Activated CD4-positive, alpha-beta T cell treated with anti-CD3 and anti-CD28 coated beads, Interleukin-2, amount 50 U/mL, for 4 hours (primary cell): ENCODE measurements around the gene RAPGEF5.

Experiments
- DNase-seq, 2 experiments: peaks; one replicate each; pipeline ENCODE4 v3.0.0-alpha.2; 2020

The RAPGEF5 gene

DNA sequence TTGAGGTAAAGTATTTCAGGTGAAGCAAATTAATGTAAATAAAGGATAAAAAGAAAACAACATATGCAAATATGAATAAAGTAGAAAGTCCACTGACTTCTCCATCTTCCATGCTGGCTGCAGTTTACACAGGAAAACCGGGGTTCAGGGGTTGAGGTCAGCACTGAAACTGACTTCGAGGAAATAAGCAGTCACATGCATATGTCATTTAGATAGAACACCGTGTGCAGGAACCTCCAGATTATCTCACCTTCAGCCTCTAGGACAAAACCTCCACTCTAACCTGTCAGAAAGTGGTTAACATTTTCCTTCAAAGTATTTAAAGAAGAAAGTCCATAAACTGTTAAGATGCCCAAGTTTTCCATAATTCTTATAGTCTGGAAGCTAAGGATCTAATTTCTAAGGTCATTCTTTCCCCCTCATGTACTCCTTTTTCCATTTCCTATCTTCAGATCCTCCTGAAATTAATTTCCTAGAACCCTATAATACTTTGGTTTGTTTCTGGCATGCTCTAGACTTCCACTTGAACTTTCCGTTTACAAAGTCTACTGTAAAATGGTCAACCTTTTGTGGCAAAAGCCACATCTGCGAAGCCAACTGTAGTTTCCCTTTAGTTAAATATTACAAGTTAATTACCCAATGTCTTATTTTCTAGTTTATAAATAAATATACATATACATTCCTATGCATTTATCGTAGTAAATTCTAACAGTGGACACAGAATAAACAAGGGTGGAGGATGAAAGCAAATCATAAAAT lies 173.3 kb downstream of the RAPGEF5 start:
- DNase-seq = no peak

DNA sequence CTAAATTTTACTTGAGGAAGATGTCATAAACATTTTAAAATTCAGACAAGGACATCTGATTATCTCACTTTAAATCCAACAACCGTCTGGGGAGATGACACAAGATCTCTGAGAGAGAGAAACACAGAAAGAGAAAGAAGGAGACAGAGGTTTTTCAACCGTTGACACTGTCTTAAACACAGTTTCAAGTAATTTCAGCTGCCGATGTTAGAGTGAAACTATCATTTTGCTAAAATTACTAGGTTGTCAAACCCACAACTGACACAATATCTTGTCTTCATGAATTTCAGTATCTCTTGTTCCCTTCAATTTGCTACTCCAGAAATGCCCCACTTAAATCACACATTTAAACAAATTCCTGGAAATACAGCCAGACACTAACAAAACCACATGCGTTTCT lies 174.8 kb downstream of the RAPGEF5 start:
- DNase-seq = no peak

DNA sequence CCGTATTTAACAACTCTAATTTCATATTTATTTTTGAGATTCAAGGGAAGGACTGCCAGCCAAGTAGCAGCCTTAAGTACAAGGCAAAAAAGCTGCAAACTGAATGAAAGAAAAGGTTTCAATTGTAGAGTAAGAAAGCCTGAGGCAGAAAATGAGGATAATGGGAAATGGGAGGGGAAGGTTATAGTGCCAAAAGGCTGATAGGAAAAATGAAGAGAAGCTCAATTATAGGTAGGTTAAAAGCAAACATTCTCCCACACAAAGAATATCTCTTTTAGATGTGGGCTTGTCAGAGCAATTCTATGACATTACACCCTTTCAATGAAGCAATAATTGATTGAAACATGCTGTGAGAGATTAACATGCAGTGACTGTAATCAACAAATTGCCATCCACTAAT lies 175.3 kb downstream of the RAPGEF5 start:
- DNase-seq = no peak

DNA sequence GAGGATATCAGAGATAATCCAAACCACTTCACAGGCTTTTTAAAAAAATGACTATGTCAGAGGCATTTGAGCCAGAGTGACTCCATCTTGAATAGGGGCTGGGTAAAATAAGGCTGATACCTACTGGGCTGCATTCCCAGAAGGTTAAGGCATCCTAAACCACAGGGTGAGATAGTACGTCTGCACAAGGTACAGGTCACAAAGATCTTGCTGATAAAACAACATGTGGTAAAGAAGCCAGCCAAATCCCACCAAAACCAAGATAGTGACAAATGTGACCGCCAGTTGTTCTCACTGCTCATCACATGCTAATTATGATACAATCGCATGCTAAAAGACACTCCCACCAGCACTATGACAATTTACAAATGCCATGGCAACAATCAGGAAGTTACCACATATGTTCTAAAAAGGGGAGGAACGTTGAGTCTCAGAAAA lies 177.5 kb downstream of the RAPGEF5 start:
- no peak for DNase-seq

DNA sequence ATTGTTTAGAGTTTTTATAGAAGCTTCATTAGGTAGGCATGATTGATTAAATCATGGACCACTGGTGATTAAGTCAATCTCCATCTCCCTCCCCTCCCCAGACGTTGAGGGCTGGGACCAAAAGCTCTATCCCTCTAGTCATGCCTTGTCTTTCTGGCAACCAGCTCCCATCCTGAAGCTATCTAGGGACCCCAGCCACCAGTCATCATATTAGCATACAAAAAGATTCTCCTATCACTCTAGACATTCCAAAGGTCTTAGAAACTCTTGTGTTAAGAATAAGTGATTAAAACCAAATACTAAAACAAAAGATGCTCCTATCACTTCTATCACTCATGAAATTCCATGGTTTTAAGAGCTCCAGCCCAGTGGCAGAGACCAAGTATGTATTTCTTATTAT lies 178.2 kb downstream of the RAPGEF5 start:
- DNase-seq = no peak

DNA sequence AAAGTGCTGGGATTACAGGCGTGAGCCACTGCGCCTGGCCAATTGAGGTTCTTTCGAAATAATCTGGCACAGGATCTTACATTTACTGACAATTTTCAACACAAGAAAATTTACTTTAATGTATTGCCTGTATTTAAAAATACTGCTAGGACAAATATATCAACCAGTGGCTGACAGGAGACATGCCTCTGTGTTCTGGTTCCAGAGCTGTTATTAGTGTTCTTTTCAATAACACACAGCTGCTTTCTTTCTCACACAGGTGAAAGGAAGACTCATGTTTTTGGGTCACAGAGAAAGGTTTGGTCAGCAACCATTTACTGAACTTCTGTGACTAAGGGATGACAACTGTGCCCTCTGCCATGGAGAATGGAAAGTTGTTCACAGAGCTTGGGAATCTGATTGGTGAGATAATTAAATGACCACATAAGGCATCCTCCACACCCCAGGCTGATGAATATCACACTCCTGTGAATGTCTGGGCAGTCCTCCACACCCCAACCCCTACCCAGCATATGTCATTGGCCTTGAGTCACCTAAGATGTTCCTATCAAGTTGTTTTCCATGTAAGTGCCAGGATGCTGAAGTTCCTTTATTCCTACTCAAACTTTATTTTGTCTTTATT lies 180.1 kb downstream of the RAPGEF5 start:
- DNase-seq = no peak

DNA sequence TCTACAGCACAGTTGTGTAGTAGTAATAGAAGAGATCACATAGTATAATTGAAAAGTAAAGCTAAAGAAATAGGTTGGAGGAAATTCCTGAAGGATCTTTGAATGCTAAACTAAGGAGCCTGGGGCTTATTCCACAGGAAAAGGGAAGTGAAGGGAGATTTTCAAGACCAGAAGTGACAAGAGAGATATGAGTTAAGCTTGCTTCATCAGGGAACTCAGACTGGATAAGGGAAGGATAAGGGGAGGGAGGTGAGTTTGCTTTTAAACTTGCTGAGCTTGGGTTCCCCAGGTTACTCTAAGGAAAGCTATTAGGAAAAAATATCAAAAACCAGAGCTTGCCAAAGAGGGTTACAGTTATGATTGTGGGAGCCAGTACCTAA lies 182.4 kb downstream of the RAPGEF5 start:
- no peak for DNase-seq

DNA sequence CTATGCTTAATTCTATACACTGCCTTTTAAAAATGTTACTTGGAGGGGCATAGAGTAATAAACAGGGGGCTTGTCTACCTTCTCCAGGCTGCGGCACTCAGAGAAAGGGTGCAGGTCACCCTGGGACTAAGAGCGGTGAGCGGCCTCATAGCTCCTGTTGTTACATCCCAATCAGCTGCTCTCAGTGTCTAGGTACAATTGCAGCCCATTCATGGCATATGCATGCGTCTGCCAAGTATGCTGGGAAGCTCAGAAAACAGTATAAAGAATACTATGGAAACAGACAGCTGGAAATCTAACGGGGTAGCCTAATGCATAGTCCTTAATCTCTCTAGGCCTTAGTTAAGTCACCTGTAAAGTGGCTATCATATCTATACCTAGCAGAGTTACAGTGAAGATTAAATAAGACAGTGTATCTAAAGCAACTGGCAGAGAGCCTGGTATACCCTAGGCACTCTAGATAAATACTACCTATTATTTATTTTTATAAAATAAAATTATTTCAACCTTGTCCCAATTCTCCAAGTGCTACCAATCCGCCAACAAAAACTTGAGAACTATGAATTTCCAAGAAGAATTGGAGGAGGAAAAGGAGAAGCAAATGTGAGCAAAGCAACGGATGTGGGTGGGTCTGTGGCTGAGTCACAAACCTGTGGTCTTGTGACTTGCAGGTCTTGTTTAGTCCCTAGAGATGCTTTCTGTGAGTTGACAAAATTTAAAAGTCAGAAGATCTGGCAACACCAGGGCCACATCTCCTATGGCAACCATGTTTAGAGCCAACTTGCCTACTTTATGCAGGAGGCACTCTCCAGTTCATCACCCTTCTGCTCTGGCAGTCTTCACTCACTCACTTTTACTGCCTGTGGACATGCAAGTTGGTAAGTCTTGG lies 183.0 kb downstream of the RAPGEF5 start:
- DNase-seq = no peak

DNA sequence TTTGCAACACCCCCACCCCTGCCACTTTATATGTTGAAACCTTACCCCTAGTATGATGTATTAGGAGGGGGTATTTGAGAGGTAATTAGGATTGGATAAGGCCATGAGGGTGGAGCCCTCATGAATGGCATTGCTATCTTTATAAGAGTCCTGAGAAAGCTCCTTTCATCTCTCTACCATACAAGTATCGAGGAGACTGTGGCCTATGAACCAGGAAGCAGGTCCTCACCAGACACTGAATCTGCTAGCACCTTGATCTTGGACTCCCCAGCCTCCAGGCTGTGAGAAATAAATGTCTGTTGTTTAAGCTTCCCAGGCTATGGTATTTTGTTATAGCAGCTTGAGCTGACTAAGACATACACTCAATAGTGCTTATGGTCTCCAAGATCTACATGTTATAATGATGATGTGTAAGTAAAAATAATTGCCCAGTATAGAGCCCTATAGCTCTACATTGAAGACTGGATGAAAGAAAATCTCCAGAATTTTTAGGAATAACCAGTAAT lies 188.8 kb downstream of the RAPGEF5 start:
- no peak for DNase-seq

DNA sequence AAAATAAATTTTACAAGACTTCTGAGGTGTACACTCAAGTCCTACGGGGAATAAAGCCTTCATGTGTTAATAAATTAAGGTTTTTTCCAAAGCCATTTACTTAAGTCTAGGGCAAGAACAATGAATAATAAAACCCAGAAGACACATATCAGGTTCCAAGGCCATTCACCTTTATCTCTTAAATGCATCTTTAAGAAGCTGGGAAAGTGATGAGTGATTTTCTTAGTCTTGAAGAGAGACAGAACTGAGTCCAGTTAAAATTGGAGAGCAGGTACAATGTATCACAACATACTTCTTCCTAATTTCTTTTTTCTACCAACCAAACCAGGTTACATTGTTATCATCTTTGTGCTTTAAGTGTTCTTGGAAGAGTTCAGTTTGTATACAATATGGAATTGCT lies 189.5 kb downstream of the RAPGEF5 start:
- DNase-seq = no peak

DNA sequence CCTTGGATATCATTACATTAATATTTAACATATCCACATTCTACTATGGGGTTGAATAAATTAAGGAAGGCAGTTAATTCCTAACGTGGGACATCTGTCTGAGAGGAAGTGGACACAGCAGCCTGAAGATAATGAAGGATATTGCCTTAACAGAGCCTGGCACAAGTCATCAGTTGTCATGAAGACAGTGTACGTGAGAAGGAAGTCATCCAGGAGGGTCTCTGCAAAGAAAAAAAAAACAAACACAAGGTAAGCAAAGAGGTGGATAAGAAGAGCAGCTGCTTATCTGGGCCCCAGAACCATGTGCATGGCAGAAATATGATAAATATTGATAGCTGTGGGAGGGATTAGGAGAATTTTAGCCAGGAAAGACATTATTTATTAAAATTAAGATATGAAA lies 190.0 kb downstream of the RAPGEF5 start:
- DNase-seq = no peak

DNA sequence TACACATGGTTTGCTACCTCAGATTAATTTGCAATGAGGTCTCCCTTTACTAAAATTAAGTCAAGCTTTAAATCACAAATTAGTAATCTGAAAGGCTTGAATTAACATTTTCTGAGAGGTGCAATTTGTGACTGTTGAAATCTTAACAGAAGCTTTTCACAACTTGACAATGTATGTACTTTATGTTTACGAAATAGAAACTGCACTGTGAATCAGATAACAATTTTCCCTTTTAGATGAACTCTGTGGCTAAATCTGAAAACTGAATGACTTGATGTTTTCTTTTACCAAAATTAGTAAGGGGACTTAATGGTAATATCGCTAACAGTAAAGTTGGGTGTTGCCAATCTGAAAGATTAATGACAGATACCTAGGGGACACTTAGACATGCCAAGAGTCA lies 197.6 kb downstream of the RAPGEF5 start:
- DNase-seq = no peak

DNA sequence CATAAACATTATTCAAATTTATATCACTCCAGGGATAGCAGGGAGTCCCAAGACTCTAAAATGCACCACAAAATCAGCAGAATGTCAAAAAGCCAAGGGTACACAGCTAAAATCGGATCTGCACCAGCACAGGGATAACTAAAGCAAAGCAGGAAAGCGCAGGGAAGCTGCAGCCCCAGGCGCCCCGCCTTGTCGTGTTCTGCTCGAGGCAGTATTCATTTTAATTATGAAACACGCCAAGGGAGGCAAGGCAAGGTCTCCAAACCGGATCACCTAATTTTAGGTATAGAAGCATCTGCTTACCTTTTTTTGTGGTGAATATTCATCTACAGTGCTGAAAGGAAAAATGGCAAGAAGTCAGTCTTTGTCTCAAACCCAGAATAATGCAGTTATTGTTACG lies 199.4 kb downstream of the RAPGEF5 start:
- DNase-seq = no peak

DNA sequence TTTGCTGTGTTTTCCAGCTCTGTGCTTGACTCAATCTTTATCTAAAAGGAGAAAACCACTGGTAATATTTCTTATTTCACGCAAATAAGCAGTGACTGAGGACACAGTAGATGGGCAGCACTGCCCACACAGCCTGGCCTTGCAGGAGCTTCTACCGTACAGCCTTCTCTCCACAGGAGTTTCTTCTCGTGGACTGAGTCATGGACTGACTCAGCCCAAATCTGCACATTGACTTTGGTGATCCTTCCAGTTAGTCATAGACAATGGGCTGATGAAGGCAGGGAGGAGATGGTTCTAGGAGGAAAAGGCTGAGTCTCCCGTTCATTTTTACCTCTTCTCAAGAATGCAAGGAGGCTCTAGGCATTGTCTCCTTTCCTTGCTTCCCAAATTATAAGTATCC lies 200.7 kb downstream of the RAPGEF5 start:
- no peak for DNase-seq

DNA sequence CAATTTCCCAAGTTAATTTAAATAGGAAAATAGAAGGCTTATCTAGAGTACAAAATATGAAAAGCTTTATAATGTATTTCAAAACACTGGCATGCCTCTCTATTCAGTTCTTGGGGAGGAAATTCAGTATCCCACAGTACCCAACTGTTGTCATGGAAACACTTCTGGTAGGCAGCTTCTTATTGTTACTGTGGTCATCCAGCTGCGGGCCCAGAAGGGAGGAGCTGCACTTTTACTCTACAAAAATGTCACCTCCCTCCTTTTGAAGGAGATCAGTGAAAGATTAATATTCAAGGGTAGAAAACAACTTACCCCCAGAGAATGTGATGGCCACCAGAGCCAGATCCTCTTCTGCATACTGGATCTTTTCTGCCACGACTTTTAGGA lies 202.8 kb downstream of the RAPGEF5 start:
- DNase-seq = no peak

DNA sequence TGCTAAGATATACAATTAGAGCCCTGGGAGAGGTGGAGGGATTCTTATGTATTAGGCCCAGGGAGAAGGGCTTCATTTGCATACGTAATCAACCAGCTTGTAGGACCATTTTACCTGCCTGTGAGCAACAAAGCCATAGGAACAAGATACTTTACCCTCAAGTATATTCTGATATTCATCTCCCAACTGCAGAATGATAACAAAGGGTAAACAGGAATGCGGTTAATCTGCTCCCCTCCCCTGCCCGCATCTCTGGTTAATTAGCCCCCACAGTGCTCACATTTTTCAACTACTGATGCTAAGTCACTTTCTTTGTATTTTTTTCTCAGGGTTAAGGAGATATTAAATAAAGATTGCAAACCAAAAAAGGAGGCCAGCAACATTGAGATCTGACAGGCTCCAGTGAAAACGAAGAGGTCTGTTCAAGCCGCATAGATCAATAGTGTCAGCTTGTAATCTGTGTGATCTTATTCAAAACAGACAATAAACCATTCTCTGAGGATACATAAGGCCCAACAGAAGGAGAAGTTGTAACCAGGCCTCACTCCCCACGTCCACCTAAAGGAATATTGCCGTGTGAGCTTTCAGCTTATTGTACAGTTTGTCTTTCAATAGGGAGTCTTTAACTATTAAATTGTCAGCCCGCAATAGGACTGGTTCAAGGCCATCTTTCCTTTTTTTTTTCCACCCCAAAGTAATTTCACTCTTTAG lies 203.4 kb downstream of the RAPGEF5 start:
- DNase-seq = no peak

DNA sequence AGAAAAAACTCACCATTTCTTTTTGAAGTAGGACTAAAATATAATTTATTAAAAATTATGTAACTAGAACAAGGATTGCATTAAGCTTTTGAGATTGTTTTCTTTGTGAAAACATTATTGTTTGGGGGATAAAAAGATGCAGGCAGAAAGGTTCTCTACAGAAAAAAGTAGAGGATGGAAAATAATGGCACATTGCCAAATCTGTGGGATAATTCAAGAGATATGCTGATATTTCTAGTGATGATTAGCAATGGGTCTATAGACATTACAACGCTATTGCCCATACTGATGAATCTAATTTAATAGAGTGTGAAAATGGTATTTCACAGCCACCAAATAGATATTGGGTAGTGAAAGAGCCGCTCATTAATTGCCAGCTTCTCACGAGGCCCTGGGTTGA lies 204.3 kb downstream of the RAPGEF5 start:
- DNase-seq = no peak

DNA sequence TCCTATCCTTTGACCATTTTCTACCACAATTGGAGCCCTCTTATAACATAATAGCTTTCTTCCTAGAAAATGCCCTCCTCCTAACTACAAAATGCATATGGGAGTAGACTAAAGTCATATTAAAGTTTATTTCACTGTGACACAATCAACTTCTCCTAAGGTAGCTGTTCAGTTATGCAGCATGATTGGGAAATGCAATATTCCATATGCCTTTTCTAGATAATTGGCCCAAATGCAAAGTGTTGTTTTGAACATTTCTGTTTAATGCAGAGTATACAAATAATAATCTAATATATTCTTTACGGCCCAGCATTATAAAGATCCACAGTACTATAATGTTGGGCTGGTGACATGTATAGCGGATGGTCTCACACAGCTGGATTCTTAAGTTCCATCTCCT lies 205.1 kb downstream of the RAPGEF5 start:
- no peak for DNase-seq

DNA sequence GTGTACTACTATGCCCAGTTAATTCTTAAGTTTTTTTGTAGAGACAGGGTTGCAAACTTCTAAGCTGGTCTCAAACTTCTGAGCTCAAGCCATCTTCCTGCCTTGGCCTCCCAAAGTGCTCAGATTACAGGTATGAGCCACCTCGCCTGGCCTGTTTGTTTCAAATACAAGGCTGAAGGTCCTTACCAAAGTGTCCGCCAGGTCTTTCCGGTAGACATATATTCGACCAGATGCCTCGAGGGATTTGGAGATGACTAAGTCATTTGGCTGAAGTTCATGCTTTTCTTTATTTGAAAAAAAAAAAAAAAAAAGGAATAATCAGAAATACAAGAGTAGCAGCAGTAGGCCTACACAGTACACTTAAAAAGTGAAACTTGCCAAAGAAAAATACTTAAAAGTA lies 206.7 kb downstream of the RAPGEF5 start:
- DNase-seq = no peak

DNA sequence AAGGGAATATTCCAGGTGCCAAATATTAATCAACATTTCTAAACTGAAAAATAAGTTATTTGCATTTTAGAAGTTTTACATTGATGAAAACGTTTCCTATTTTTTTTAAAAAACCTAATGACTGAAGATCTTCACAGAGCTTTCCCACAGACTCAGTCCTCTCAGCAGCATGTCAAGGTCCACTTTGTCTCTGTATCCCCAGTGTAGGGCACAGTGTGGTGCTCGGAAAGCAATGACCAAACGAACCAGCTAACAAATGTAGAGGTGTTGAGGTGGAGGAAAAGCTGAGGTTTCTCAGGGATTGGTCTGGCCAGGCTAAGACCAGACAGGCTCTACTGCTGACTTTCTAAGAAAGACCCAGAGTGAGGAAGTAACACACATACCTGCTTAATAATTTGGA lies 209.1 kb downstream of the RAPGEF5 start:
- no peak for DNase-seq

DNA sequence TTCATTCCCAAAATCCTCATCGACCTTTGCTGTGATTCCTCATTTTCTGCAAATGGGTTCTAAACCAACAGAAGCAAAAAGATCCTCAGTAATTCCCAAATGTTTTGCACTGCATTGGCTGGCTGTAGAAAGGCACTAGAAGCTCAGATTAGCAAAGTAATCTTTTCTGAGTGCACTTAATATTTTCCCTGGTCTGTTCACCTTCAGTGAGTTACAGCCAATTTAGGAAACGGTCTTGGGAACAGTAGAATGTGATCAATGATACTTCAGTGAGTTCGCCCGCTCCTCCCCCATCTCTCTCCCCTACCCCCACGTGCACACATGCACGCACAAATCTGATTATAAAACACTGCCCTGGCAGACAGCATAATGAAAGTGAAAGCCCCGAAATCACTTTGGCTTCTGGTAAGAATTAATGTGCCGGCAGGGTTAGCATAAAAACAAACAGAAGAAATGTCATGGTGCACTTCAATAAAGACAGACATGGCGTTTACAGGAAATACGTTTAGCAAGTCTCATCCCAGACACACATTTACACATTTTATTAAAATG lies 209.9 kb downstream of the RAPGEF5 start:
- no peak for DNase-seq

DNA sequence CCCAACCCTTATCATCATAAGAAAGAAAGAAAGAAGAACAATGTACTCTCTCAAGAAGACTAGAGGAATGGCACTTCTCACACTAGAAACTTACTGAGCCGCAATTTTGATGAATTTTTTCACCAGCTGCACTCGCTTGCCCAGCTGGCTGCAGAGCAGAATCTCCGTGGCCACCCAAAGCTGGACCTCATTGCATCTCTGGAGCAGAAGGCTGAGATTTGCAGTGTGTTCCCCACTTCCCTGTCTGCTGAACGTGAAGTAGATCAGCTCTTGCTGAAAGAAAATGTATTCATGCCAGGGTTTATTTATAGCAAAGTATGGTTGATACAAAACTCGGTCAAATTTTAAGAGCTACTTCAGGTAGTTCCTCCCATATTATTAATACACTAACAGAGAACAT lies 212.0 kb downstream of the RAPGEF5 start:
- DNase-seq = no peak

DNA sequence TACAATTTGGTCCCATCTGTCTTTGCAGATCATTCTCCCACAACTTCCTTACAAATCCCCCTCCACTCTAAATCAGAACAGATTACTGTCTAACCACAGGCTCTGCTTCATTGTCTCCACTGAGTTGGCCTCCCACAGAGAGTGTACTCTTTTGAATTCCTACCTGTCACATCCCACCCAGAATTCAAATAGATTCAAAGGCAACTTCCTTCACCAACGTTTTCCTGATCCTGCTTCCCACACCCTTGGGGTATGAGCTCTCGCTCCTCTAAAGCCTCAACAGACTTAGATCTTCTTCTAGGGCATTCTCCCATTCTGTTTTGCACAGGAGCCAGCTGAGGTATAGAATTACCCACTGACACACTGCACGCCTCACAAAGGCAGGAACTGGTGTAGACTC lies 213.5 kb downstream of the RAPGEF5 start:
- no peak for DNase-seq
